Skin epidermis (tissue), 12 donors: ENCODE results near the gene MLF2.

Experiments
- H3K27ac ChIP-seq, 21 experiments: fragments of 200-600 bp; sonication (generic) in 11 of 21; one replicate each; pipeline ENCODE4 v1.5.0; 2020; ENCODE audit warnings: mild to moderate bottlenecking in 3 of 21, inconsistent platforms in 2 of 21, moderate library complexity in 2 of 21
- H3K4me3 ChIP-seq, 7 experiments: fragments of 200-600 bp; sonication (generic) in 2 of 7; one replicate each; pipeline ENCODE4 v1.5.0; 2020; ENCODE audit warnings: inconsistent platforms in 2 of 7, mild to moderate bottlenecking in 2 of 7, moderate library complexity in 1 of 7

MLF2 gene

GRCh38 chr12:6752921-6753771 is at the start of gene MLF2:
Gene MLF2, minus strand, starts transcription at chr12:6753141. Its CDS starts 807 bp downstream, at chr12:6752334.
- peak within 1 kb of the TSS; percentile 71 to 100 (median 97) for H3K27ac ChIP-seq
- peak within 1 kb of the TSS; percentile 65 to 86 (median 76) for H3K4me3 ChIP-seq

DNA sequence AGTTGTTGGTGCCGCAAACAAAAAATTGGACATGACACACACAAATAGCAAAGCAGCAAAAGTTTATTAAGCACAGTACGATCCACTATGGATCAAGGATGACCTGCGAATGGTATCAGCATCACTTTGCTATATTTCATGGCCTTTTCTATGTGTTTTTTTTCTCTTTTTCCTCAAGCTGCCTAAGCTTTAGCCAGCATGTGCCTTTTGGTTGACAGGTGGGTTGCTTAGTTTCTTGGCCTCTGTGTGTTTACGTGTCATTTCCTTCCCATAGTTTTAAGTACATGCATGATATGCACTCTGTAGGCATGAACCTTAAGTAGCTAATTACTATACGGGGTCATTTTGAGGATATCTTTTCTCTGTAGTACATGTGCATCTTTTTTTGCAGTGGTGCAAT is 46.2 kb upstream of the MLF2 start:
- H3K27ac ChIP-seq, result no peak overlapping the region

GRCh38 chr12:6796576-6796975 is 43.6 kb upstream of the MLF2 start:
- H3K27ac ChIP-seq, result no peak overlapping the region
- no peak overlapping the region for H3K4me3 ChIP-seq

More for the DNA sequence above, 46.2 kb upstream of the MLF2 start:
- H3K4me3 ChIP-seq, result no peak overlapping the region

- Histone ChIP-seq H3K27ac (no peak overlapping the region), H3K4me3 (no peak overlapping the region)
Observed at GRCh38 chr12:6795088-6795487, 42.1 kb upstream of the MLF2 start.

- peak overlapping the region; percentile 1 to 48 (median 34) for H3K4me3 ChIP-seq
Observed at GRCh38 chr12:6792522-6793201, 39.7 kb upstream of the MLF2 start.

GRCh38 chr12:6791931-6792520 is 39.1 kb upstream of the MLF2 start:
- H3K4me3 ChIP-seq, result peak overlapping the region; percentile 1 to 48 (median 34)
- H3K27ac ChIP-seq, result peak overlapping the region in 20 of 21 experiments; percentile 7 to 93 (median 56)

More at GRCh38 chr12:6792522-6793201, 39.7 kb upstream of the MLF2 start:
- H3K27ac ChIP-seq, result peak overlapping the region in 20 of 21 experiments; percentile 7 to 93 (median 56)

DNA sequence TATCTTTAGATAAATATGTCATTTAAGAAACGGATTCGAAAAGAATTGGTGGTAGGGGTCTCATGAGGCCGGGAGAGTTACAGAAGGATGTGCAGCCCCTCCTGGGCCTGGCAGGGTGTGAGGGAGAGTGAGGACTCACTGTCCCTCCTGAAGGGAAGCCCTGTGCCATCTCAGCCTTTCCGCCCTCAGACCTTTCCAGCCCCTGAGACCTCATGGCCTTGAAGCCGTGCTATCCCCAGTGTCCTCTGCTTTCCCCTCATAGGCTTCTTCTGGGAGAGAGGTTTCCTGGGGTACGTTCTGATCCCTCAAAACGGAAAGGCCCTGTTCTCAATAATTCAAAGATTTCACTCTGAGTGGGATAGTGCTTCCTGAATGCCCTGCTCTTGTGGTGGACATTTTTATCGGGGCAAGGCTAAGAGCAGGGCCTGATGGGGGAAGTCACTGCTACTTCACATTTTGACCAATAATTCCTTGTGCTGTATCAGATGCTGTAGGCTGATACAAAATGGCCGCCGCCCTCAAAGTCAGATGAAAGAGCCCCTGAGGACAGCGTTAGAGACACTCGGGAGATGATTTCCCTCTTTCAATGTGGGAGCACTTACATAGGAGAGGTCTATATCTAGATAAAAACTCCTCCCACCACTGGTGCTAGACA is 37.7 kb upstream of the MLF2 start:
- H3K27ac ChIP-seq, result peak overlapping the region in 16 of 21 experiments; percentile 3 to 93 (median 74)
- H3K4me3 ChIP-seq, result peak overlapping the region; percentile 19 to 48 (median 34)

GRCh38 chr12:6788972-6789924 is 36.3 kb upstream of the MLF2 start, which contains the start of gene CD4:
Gene CD4, plus strand, starts transcription at chr12:6789528. Its CDS starts 10,611 bp downstream, at chr12:6800139.
- H3K4me3 ChIP-seq, result peak within 1 kb of the TSS; percentile 28 to 48 (median 36)

GRCh38 chr12:6787309-6787708 is 34.4 kb upstream of the MLF2 start:
- Histone ChIP-seq H3K27ac (peak overlapping the region in 4 of 21 experiments; percentile 53 to 72 (median 58)), H3K4me3 (no peak overlapping the region)

More at GRCh38 chr12:6788972-6789924, 36.3 kb upstream of the MLF2 start, which contains the start of gene CD4:
- peak within 1 kb of the TSS in 20 of 21 experiments; percentile 18 to 93 (median 72) for H3K27ac ChIP-seq

GRCh38 chr12:6786416-6787094 is 33.6 kb upstream of the MLF2 start:
- Histone ChIP-seq H3K27ac (peak overlapping the region in 5 of 21 experiments; percentile 7 to 72 (median 58)), H3K4me3 (no peak overlapping the region)

DNA sequence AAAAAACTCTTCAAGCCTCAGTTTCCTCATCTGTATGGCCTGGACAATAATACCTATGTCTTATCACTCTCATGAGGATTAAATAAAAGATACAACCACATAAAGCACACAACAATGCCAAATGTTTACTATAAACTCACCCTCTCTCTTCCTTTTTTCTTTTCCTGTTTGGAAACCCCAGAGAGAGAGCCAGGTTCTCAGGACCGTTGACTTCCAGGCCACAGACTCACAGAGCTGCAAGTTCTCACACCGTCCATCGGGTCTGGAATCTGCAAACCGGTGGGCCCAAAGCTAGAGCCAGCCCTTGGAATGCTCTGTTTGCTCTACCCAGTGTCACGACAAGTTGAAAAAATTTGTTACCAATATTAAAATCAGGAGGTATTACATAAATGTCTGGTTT is 31.8 kb upstream of the MLF2 start:
- Histone ChIP-seq H3K27ac (peak overlapping the region in 2 of 21 experiments; percentile 30 to 51), H3K4me3 (no peak overlapping the region)

- Histone ChIP-seq H3K27ac (peak overlapping the region in 2 of 21 experiments; percentile 14 to 30), H3K4me3 (no peak overlapping the region)
Observed at GRCh38 chr12:6784296-6784695, 31.4 kb upstream of the MLF2 start.

GRCh38 chr12:6783828-6784227 is 30.9 kb upstream of the MLF2 start:
- Histone ChIP-seq H3K4me3 (no peak overlapping the region), H3K27ac (peak overlapping the region in 1 of 21 experiments; percentile 14)

GRCh38 chr12:6782850-6783566 is 30.1 kb upstream of the MLF2 start:
- Histone ChIP-seq H3K4me3 (no peak overlapping the region), H3K27ac (peak overlapping the region in 1 of 21 experiments; percentile 26)

DNA sequence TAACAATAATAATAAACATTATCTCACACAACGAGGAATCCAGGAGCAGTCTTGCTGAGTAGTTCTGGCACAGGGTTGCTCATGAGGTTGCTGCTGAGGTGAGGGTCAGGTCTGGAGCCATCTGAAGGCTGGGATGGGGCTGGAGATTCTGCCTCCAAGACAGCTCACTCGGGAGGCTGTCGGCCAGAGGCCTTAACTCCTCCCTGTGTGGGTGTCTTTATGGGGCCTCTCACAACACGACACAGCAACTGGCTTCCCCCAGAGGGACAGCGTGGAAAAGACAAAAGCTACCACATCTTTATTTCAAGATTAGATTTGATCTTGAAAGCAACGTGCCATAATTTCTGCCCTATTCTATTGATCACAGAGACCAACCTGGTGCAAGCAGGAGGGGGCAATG is 29.2 kb upstream of the MLF2 start:
- Histone ChIP-seq H3K27ac (peak overlapping the region in 1 of 21 experiments; percentile 26), H3K4me3 (no peak overlapping the region)

DNA sequence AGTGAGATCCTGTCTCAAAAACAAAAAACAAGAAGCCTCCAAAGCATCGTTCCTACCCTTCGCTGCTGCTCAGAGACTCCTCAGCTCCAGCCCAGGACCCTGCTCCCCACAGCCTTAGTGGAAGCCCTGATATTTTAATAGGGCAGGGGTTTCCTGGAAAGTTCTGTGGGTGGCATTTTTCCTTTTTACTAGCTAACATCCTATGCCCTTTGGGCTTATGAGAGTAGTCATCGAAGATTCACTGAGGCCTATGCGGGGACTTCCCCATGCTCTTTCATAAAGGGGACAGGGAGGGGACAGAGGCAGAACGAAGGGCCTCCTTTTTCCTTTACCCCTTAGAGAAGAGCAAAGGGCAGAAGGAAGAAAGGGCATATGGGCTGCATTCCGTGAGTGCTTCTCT is 27.6 kb upstream of the MLF2 start:
- Histone ChIP-seq H3K27ac (peak overlapping the region in 2 of 21 experiments; percentile 13 to 55), H3K4me3 (no peak overlapping the region)
